Activated B cell treated with CpG ODN at 0.5 μM for 24 hours (primary cell): ENCODE data around the gene KRTAP3-3. TPM values are rescaled to one million over a fixed set of nuclear protein-coding genes. Genes with fewer than 3 reads are reported as not detected.

Experiments used
- ATAC-seq: fragments of 200-7000 bp; cut with Tn5 transposase; one replicate; pipeline ENCODE4 v1.10.0; 2021; ENCODE audit warnings: low read depth, mild to moderate bottlenecking, moderate library complexity
- CTCF ChIA-PET: fragments of 350-600 bp; sonication (Branson Sonifier 250); formaldehyde crosslinking; loops from one replicate; lab custom pipeline; 2021; ENCODE audit warnings: antibody characterized with exemption; lab: Charles Lee
- POLR2A ChIA-PET: fragments of 350-600 bp; sonication (Branson Sonifier 250); formaldehyde crosslinking; loops from one replicate; lab custom pipeline; 2021; ENCODE audit warnings: antibody characterized with exemption; lab: Charles Lee
- DNase-seq: peaks from one replicate; pipeline ENCODE4 v3.0.0; 2022
- H3K27ac Mint-ChIP-seq: one replicate; pipeline ENCODE4 v1.8.0; 2020; ENCODE audit warnings: mixed read lengths
- H3K27me3 Mint-ChIP-seq: one replicate; pipeline ENCODE4 v1.8.0; 2021; ENCODE audit warnings: mixed read lengths
- H3K36me3 Mint-ChIP-seq: one replicate; pipeline ENCODE4 v1.8.0; 2021; ENCODE audit warnings: low read depth, mixed read lengths
- H3K4me1 Mint-ChIP-seq: one replicate; pipeline ENCODE4 v1.8.0; 2021; ENCODE audit warnings: mixed read lengths
- H3K4me3 Mint-ChIP-seq: one replicate; pipeline ENCODE4 v1.8.0; 2020; ENCODE audit warnings: mild to moderate bottlenecking, mixed read lengths
- H3K9me3 Mint-ChIP-seq: one replicate; pipeline ENCODE4 v1.8.0; 2020; ENCODE audit warnings: mixed read lengths
- intact Hi-C: fragments of 100-400 bp; cut with micrococcal nuclease; formaldehyde crosslinking; loops from one replicate; pipeline ENCODE4 v1.15.1; 2024
- total RNA-seq: library from RNA; stranded (reverse); gene quantifications from 2 replicates; pipeline ENCODE4 v1.2.3, GENCODE V29; 2022
- TF ChIP-seq, protein P1 (sequence below): fragments of 200-600 bp; IDR thresholded peaks from one replicate; pipeline ENCODE4 v1.8.0; 2022; ENCODE audit warnings: antibody characterized with exemption, mild to moderate bottlenecking

The KRTAP3-3 gene
- total RNA-seq, 1 donor from 2014 or later = not detected

DNA sequence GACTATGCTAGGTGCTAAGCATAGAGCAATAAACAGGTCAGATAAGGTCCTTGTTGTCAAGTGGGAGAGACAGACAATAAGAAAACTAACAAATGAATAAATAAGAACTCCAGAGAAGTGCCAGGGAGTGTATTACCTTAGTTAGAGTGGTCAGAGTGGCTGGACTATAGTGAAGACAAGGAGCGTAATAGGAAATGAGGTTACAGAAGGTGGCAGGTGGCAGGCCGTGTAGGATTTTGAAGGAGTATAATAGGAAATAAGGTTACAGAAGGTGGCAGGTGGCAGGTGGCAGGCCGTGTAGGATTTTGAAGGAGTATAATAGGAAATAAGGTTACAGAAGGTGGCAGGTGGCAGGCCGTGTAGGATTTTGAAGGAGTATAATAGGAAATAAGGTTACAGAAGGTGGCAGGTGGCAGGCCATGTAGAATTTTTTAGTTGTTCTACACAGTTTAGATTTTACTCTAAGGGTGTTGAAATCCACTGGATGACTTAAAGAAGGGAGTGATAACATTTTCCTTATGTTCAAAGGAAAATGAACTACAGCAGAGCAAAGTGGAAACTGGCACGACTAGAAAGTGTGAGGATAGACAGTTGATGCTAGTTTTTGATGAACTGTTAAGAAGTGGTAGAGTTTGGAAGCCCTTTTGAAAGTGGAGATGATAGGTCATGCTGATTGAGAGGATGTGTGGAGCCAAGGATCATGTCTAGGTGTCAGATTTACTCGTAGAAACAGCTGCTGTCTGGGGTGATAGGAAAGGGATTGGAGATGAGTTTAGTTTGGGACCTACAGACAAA is 18.6 kb upstream of the KRTAP3-3 start:
- DNase-seq (no peak), ATAC-seq (no peak)
- H3K27me3 Mint-ChIP-seq = peaks cover 5% of the 10 kb centered on the region
- TF ChIP-seq, protein P1, sequence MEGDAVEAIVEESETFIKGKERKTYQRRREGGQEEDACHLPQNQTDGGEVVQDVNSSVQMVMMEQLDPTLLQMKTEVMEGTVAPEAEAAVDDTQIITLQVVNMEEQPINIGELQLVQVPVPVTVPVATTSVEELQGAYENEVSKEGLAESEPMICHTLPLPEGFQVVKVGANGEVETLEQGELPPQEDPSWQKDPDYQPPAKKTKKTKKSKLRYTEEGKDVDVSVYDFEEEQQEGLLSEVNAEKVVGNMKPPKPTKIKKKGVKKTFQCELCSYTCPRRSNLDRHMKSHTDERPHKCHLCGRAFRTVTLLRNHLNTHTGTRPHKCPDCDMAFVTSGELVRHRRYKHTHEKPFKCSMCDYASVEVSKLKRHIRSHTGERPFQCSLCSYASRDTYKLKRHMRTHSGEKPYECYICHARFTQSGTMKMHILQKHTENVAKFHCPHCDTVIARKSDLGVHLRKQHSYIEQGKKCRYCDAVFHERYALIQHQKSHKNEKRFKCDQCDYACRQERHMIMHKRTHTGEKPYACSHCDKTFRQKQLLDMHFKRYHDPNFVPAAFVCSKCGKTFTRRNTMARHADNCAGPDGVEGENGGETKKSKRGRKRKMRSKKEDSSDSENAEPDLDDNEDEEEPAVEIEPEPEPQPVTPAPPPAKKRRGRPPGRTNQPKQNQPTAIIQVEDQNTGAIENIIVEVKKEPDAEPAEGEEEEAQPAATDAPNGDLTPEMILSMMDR = no peak
- ChIA-PET CTCF (no interaction called here), POLR2A (no interaction called here)
- no peaks in the 10 kb centered on the region for H3K36me3 Mint-ChIP-seq
- intact Hi-C loops = no loop called here
- H3K9me3 Mint-ChIP-seq = no peaks in the 10 kb centered on the region
- H3K4me3 Mint-ChIP-seq = no peak overlapping the region
- no peak overlapping the region for H3K27ac Mint-ChIP-seq
- no peaks in the 10 kb centered on the region for H3K4me1 Mint-ChIP-seq

DNA sequence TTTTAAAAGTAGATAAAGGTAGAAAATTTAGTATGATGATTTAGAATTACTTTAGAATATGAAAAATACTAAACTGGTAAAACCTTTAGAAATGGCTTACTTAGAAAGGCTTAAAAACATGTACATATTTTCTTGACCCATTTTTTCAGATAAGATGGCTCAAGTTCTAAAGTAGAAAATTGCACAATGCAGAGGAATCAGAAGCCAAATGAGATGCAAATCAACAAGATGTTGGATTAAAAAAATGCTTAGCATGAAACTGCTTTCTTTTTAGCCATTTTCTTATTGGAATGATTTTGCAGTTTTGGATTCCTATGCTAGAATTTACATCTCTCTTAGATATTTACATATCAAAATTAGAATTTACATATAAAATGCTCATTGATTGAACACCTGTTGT is 16.5 kb upstream of the KRTAP3-3 start:
- TF ChIP-seq, protein P1 = no peak
- no peaks in the 10 kb centered on the region for H3K4me1 Mint-ChIP-seq
- intact Hi-C loops = no loop called here
- no peak overlapping the region for H3K27ac Mint-ChIP-seq
- CTCF ChIA-PET = no interaction called here
- POLR2A ChIA-PET = no interaction called here
- H3K4me3 Mint-ChIP-seq = no peak overlapping the region
- H3K27me3 Mint-ChIP-seq = peaks cover 9% of the 10 kb centered on the region
- no peak for ATAC-seq
- no peaks in the 10 kb centered on the region for H3K9me3 Mint-ChIP-seq
- no peak for DNase-seq
- H3K36me3 Mint-ChIP-seq = no peaks in the 10 kb centered on the region

- Mint-ChIP-seq H3K27me3 (peaks cover 9% of the 10 kb centered on the region), H3K36me3 (no peaks in the 10 kb centered on the region), H3K4me3 (no peak overlapping the region), H3K4me1 (no peaks in the 10 kb centered on the region), H3K9me3 (no peaks in the 10 kb centered on the region), H3K27ac (no peak overlapping the region)
- DNase-seq = no peak
- TF ChIP-seq, protein P1 = no peak
- intact Hi-C loops = no loop called here
- ChIA-PET CTCF (no interaction called here), POLR2A (no interaction called here)
- no peak for ATAC-seq
Observed at GRCh38 chr17:41009936-41010335, 16.0 kb upstream of the KRTAP3-3 start.

- no peaks in the 10 kb centered on the region for H3K36me3 Mint-ChIP-seq
- H3K4me3 Mint-ChIP-seq = no peak overlapping the region
- H3K4me1 Mint-ChIP-seq = no peaks in the 10 kb centered on the region
- no peak for DNase-seq
- CTCF ChIA-PET = no interaction called here
- TF ChIP-seq, protein P1 = no peak
- no peak overlapping the region for H3K27ac Mint-ChIP-seq
- intact Hi-C loops = no loop called here
- no peaks in the 10 kb centered on the region for H3K9me3 Mint-ChIP-seq
- no peak for ATAC-seq
- H3K27me3 Mint-ChIP-seq = peaks cover 12% of the 10 kb centered on the region
- POLR2A ChIA-PET = no interaction called here
Observed at GRCh38 chr17:41009301-41009760, 15.4 kb upstream of the KRTAP3-3 start.

GRCh38 chr17:41008811-41009210 is 14.8 kb upstream of the KRTAP3-3 start, which contains the start of gene KRTAP3-1:
TSS of gene KRTAP3-1 (minus strand) at chr17:41009128. CDS start at chr17:41009074, 54 bp downstream.
- no peak within 1 kb of the TSS for H3K4me3 Mint-ChIP-seq
- POLR2A ChIA-PET = no interaction called here
- TF ChIP-seq, protein P1 = no peak
- no peak within 1 kb of the TSS for H3K27ac Mint-ChIP-seq
- H3K4me1 Mint-ChIP-seq = no peaks in the 10 kb centered on the region
- H3K9me3 Mint-ChIP-seq = no peaks in the 10 kb centered on the region
- CTCF ChIA-PET = no interaction called here
- no peaks in the 10 kb centered on the region for H3K36me3 Mint-ChIP-seq
- H3K27me3 Mint-ChIP-seq = peaks cover 14% of the 10 kb centered on the region
- intact Hi-C loops = no loop called here
- DNase-seq = no peak
- ATAC-seq = no peak
